HepG2 (cell line): ENCODE results near the gene LRRC51. TPM values are rescaled to one million over a fixed set of nuclear protein-coding genes. Genes with fewer than 3 reads are reported as not detected.

Experiments used
- ATF2 ChIP-seq: sonication (generic); formaldehyde crosslinking; IDR thresholded peaks from 2 replicates; pipeline ENCODE4 v1.4.0; 2020; ENCODE audit warnings: missing genetic modification reagents
- BCL6 ChIP-seq: IDR thresholded peaks from 2 replicates; pipeline ENCODE4 v1.6.1; 2016; ENCODE audit warnings: missing genetic modification reagents, missing compliant biosample characterization
- FOXO1 ChIP-seq: sonication (generic); formaldehyde crosslinking; IDR thresholded peaks from 2 replicates; pipeline ENCODE4 v1.4.0; 2020; ENCODE audit warnings: missing genetic modification reagents
- HOXA5 ChIP-seq: sonication (generic); formaldehyde crosslinking; IDR thresholded peaks from 2 replicates; pipeline ENCODE4 v1.4.0; 2020; ENCODE audit warnings: missing genetic modification reagents
- KLF16 ChIP-seq, 2 experiments: sonication (generic) in 1 of 2; formaldehyde crosslinking in 1 of 2; IDR thresholded peaks; 2 replicates each; pipeline versions ENCODE4 v1.6.1 to v1.8.0; 2016 to 2023; ENCODE audit warnings: missing genetic modification reagents in 2 of 2, missing compliant biosample characterization in 1 of 2
- LCORL ChIP-seq, 2 experiments: fragments of 450-650 bp in 1 of 2; sonication (generic) in 1 of 2; formaldehyde crosslinking in 1 of 2; IDR thresholded peaks; 2 replicates each; pipeline versions ENCODE4 v1.5.0 to v1.6.1; 2017 to 2020; ENCODE audit warnings: antibody characterized with exemption in 1 of 2, missing genetic modification reagents in 1 of 2
- PBX2 ChIP-seq: IDR thresholded peaks from 2 replicates; pipeline ENCODE4 v1.6.1; 2016; ENCODE audit warnings: control low read depth
- PITX1 ChIP-seq: sonication (generic); formaldehyde crosslinking; IDR thresholded peaks from 2 replicates; pipeline ENCODE4 v1.5.1; 2020; ENCODE audit warnings: mild to moderate bottlenecking, missing genetic modification reagents
- POGZ ChIP-seq: sonication (generic); formaldehyde crosslinking; IDR thresholded peaks from 2 replicates; pipeline ENCODE4 v1.4.0; 2020; ENCODE audit warnings: mild to moderate bottlenecking, missing genetic modification reagents
- SP4 ChIP-seq: sonication (generic); formaldehyde crosslinking; IDR thresholded peaks from 2 replicates; pipeline ENCODE4 v1.8.1; 2023; ENCODE audit warnings: mild to moderate bottlenecking, missing genetic modification reagents
- SRF ChIP-seq: IDR thresholded peaks from 2 replicates; pipeline ENCODE4 v1.6.1; 2011; ENCODE audit warnings: mild to moderate bottlenecking, low read depth, low read length, moderate library complexity
- TEF ChIP-seq: sonication (generic); formaldehyde crosslinking; IDR thresholded peaks from 2 replicates; pipeline ENCODE4 v1.5.0; 2020; ENCODE audit warnings: missing genetic modification reagents
- TFDP2 ChIP-seq: sonication (generic); formaldehyde crosslinking; IDR thresholded peaks from 2 replicates; pipeline ENCODE4 v1.4.0; 2020; ENCODE audit warnings: missing genetic modification reagents
- THAP9 ChIP-seq: sonication (generic); formaldehyde crosslinking; IDR thresholded peaks from 2 replicates; pipeline ENCODE4; 2020; ENCODE audit warnings: missing genetic modification reagents, mild to moderate bottlenecking, borderline replicate concordance
- TOE1 ChIP-seq: sonication (generic); formaldehyde crosslinking; IDR thresholded peaks from 2 replicates; pipeline ENCODE4 v1.4.0; 2020; ENCODE audit warnings: mild to moderate bottlenecking, missing genetic modification reagents
- TSC22D2 ChIP-seq: sonication (generic); formaldehyde crosslinking; IDR thresholded peaks from 2 replicates; pipeline ENCODE4 v1.5.1; 2020; ENCODE audit warnings: missing genetic modification reagents, mild to moderate bottlenecking, borderline replicate concordance
- ZNF276 ChIP-seq: sonication (generic); formaldehyde crosslinking; IDR thresholded peaks from 2 replicates; pipeline ENCODE4 v1.4.0; 2020; ENCODE audit warnings: mild to moderate bottlenecking, low read depth, missing genetic modification reagents
- ZNF605 ChIP-seq: sonication (generic); formaldehyde crosslinking; IDR thresholded peaks from 2 replicates; pipeline ENCODE4 v1.8.0; 2022; ENCODE audit warnings: mild to moderate bottlenecking, missing genetic modification reagents
- polyA plus RNA-seq, 8 experiments: library from polyadenylated mRNA; depleted of rRNA in 3 of 8; stranded (reverse) in 7 of 8; unstranded in 1 of 8; fragments of >200 nt; fragmentation: Illumina TruSeq in 4 of 8; extraction: Trizol in 4 of 8; gene quantifications; 2 replicates each; pipeline versions ENCODE4 v1.2.1 to v1.2.3, GENCODE V29; 2011 to 2016; ENCODE audit warnings: low read depth in 4 of 8, missing spikeins in 1 of 8, mixed read lengths in 1 of 8; ENCODE audit not compliant: insufficient read depth in 1 of 8
- total RNA-seq, 5 experiments: library from RNA; depleted of rRNA; stranded (reverse); fragments of >200 nt; fragmentation: Illumina TruSeq; extraction: Trizol; gene quantifications; 2 replicates each; pipeline ENCODE4 v1.2.3, GENCODE V29; 2016; ENCODE audit warnings: low read depth in 1 of 5

Gene LRRC51
- total and polyA plus RNA-seq, 2 of the 13 experiments (the other 11 are each of a cell fraction or from before 2014, with no cell fraction given), result 5.3 to 6.0 TPM

- TF ChIP-seq ZNF276 (CRISPR knock-in tag) (0 out of 2 replicates have a peak, but pooled peaks have one; percentile 83), TOE1 (CRISPR knock-in tag) (peak; percentile 20; the same call in 1 of the 2 replicates), BCL6 (peak; percentile 17; the same call in 1 of the 2 replicates), TFDP2 (peak; percentile 94), LCORL (IDR thresholded peaks at IDR 0.05) (no peak), LCORL (CRISPR knock-in tag; IDR thresholded peaks at IDR 0.05) (peak; percentile 45; the same call in 1 of the 2 replicates), KLF16 (CRISPR knock-in tag; IDR thresholded peaks at IDR 0.05) (peak in 1 of 2 experiments; percentile 52; a peak in 1 of 4 replicates), SP4 (CRISPR knock-in tag) (peak; percentile 44; the same call in 1 of the 2 replicates), PBX2 (CRISPR knock-in tag) (peak; percentile 90), TEF (CRISPR knock-in tag) (0 out of 2 replicates have a peak, but pooled peaks have one; percentile 24), PITX1 (CRISPR knock-in tag) (0 out of 2 replicates have a peak, but pooled peaks have one; percentile 22), THAP9 (CRISPR knock-in tag) (peak; percentile 46; the same call in 1 of the 2 replicates), TSC22D2 (CRISPR knock-in tag) (peak; percentile 89; the same call in 1 of the 2 replicates), ATF2 (CRISPR knock-in tag) (peak; percentile 41; the same call in 1 of the 2 replicates), ZNF605 (peak; percentile 81), SRF (peak; percentile 97), POGZ (CRISPR knock-in tag) (peak; percentile 39), HOXA5 (CRISPR knock-in tag) (peak; percentile 54; the same call in 1 of the 2 replicates), FOXO1 (CRISPR knock-in tag) (peak; percentile 76)
Measured at GRCh38 chr11:72112143-72112977, 31.7 kb downstream of the LRRC51 start, which contains the start of gene ANAPC15 (continued).
